Lower leg skin (tissue), 4 donors: ENCODE measurements around the gene EPHX1. TPM values are rescaled to one million over a fixed set of nuclear protein-coding genes. Genes with fewer than 3 reads are reported as not detected.

Source experiments
- DNase-seq, 2 donors: peaks; one replicate each; pipeline ENCODE4 v3.0.0-alpha.2; 2019; ENCODE audit warnings: low spot score in 2 of 2
- H3K4me3 ChIP-seq: fragments of 200-600 bp; sonication (generic); 2 replicates; pipeline ENCODE4 v1.5.1; 2017; ENCODE audit warnings: mild to moderate bottlenecking, low read depth; ENCODE audit not compliant: poor library complexity, severe bottlenecking
- CTCF ChIP-seq, 3 donors: fragments of 450-650 bp; IDR thresholded peaks; one replicate each; pipeline ENCODE4 v1.5.1; 2016; ENCODE audit warnings: antibody characterized with exemption in 3 of 3, mild to moderate bottlenecking in 3 of 3, moderate library complexity in 2 of 3
- POLR2A ChIP-seq, 2 donors: fragments of 450-650 bp; IDR thresholded peaks; one replicate each; pipeline ENCODE4 v1.6.1; 2016 to 2017; ENCODE audit warnings: antibody characterized with exemption in 2 of 2, mild to moderate bottlenecking in 1 of 2, moderate library complexity in 1 of 2
- WGBS, 2 donors: methylation state at CpG; one replicate each; pipeline ENCODE4 v1.1.5; 2018; 5-methylcytosine and 5-hydroxymethylcytosine counted together
- intact Hi-C: fragments of 100-400 bp; cut with DNase I; formaldehyde crosslinking; loops from one replicate; pipeline ENCODE4 v1.15.0; 2023; ENCODE audit warnings: low total_unique reads
- total RNA-seq, 4 donors: library from RNA; depleted of rRNA; stranded (reverse); fragments of >200 nt; gene quantifications; one replicate each; pipeline ENCODE4 v1.1.0, GENCODE V29; 2016

Gene EPHX1
- total RNA-seq, 4 donors from 2014 or later, result 42.9 to 62.7 (median 56.8) TPM

- TF ChIP-seq POLR2A (IDR thresholded peaks at IDR 0.05) (no peak), CTCF (IDR thresholded peaks at IDR 0.05) (no peak)
- intact Hi-C loops, result no loop called here
- 72 to 75% methylated on average over 5 of the region's 5 CpGs for whole genome bisulfite sequencing, 2 donors
- no peak for DNase-seq
- H3K4me3 ChIP-seq, result no peak overlapping the region
These were observed 10.7 kb downstream of the EPHX1 start for GRCh38 chr1:225820522-225821120.

GRCh38 chr1:225822655-225823403 is 12.9 kb downstream of the EPHX1 start:
- no peak overlapping the region for H3K4me3 ChIP-seq
- DNase-seq, result no peak
- intact Hi-C loops, result no loop called here
- no peak for TF ChIP-seq POLR2A (IDR thresholded peaks at IDR 0.05)
- no peak for TF ChIP-seq CTCF (IDR thresholded peaks at IDR 0.05)
- WGBS, 2 donors, result 78 to 79% methylated on average over 12 of the region's 12 CpGs

GRCh38 chr1:225823811-225824261 is 13.9 kb downstream of the EPHX1 start:
- TF ChIP-seq POLR2A (IDR thresholded peaks at IDR 0.05), result no peak
- TF ChIP-seq CTCF (IDR thresholded peaks at IDR 0.05), result no peak

GRCh38 chr1:225824533-225824941 is 14.6 kb downstream of the EPHX1 start:
- 91 to 92% methylated on average over 12 of the region's 12 CpGs for WGBS, 2 donors
- no peak overlapping the region for H3K4me3 ChIP-seq
- DNase-seq, result no peak
- TF ChIP-seq CTCF (IDR thresholded peaks at IDR 0.05) (no peak), POLR2A (IDR thresholded peaks at IDR 0.05) (no peak)
- intact Hi-C loops, result no loop called here

More at GRCh38 chr1:225823811-225824261, 13.9 kb downstream of the EPHX1 start:
- no peak for DNase-seq
- H3K4me3 ChIP-seq, result no peak overlapping the region
- 70 to 86% methylated on average over 12 of the region's 12 CpGs for WGBS, 2 donors
- intact Hi-C loops, result no loop called here

GRCh38 chr1:225825078-225825477 is 15.2 kb downstream of the EPHX1 start:
- WGBS, 2 donors, result 79 to 82% methylated on average over 6 of the region's 6 CpGs
- DNase-seq, result no peak
- intact Hi-C loops, result no loop called here
- no peak overlapping the region for H3K4me3 ChIP-seq
- TF ChIP-seq POLR2A (IDR thresholded peaks at IDR 0.05), result no peak
- TF ChIP-seq CTCF (IDR thresholded peaks at IDR 0.05), result no peak
